HCT116 (cell line): Measurements from ENCODE around the gene CKS1B.
"Not testable (repeated sequence)": the region's sequence is repeated elsewhere in the genome, so short reads cannot be mapped to it uniquely, and the experiment has no call there.

Experiments
- EGR1 ChIP-seq: IDR thresholded peaks from 2 replicates; pipeline ENCODE4 v1.6.1; 2012; ENCODE audit warnings: low read depth
- EZH2 ChIP-seq: fragments of 200-600 bp; sonication (generic); IDR thresholded peaks from 2 replicates; pipeline ENCODE4 v1.6.1; 2017; ENCODE audit warnings: antibody characterized with exemption, mixed run types
- EZH2phosphoT487 ChIP-seq: fragments of 200-600 bp; IDR thresholded peaks from 2 replicates; pipeline ENCODE4 v1.6.1; 2018; ENCODE audit warnings: antibody characterized with exemption, borderline replicate concordance
- POLR2A ChIP-seq: IDR thresholded peaks from 2 replicates; pipeline ENCODE4 v1.7.0; 2011; ENCODE audit warnings: borderline replicate concordance; ENCODE audit not compliant: insufficient read depth, insufficient read length; ENCODE audit errors: extremely low read depth
- POLR2AphosphoS5 ChIP-seq: IDR thresholded peaks from 2 replicates; pipeline ENCODE4 v1.6.1; 2011; ENCODE audit warnings: mild to moderate bottlenecking, low read depth, low read length, moderate library complexity
- RAD21 ChIP-seq: IDR thresholded peaks from 2 replicates; pipeline ENCODE4 v1.6.1; 2012; ENCODE audit warnings: low read depth, mild to moderate bottlenecking
- REST ChIP-seq: IDR thresholded peaks from 2 replicates; pipeline ENCODE4 v1.6.1; 2012; ENCODE audit warnings: low read depth
- SP1 ChIP-seq: IDR thresholded peaks from 2 replicates; pipeline ENCODE4 v1.6.1; 2012; ENCODE audit warnings: low read depth
- YY1 ChIP-seq: IDR thresholded peaks from 2 replicates; pipeline ENCODE4 v1.6.1; 2011; ENCODE audit warnings: low read length, low read depth, moderate library complexity, mild to moderate bottlenecking; ENCODE audit not compliant: insufficient replicate concordance; ENCODE audit errors: extremely low read depth
- TF ChIP-seq, protein P1 (sequence below), 3 experiments: fragments of 200-600 bp in 1 of 3; sonication (generic) in 1 of 3; IDR thresholded peaks in 2 of 3; conservative IDR thresholded peaks in 1 of 3; 2 replicates each; pipeline ENCODE4 v1.5.1; 2012 to 2017; ENCODE audit warnings: low read depth in 2 of 3, low read length in 2 of 3, antibody characterized with exemption in 1 of 3, borderline replicate concordance in 1 of 3, control low read depth in 1 of 3, mild to moderate bottlenecking in 1 of 3, mixed read lengths in 1 of 3, mixed run types in 1 of 3, moderate library complexity in 1 of 3; ENCODE audit not compliant: insufficient read depth in 1 of 3
- TF ChIP-seq, protein P2 (sequence below): IDR thresholded peaks from 2 replicates; pipeline ENCODE4 v1.6.1; 2011; ENCODE audit warnings: mild to moderate bottlenecking, low read length, moderate library complexity; ENCODE audit not compliant: insufficient replicate concordance; ENCODE audit errors: extremely low read depth

GRCh38 chr1:154986736-154987135 is 12.3 kb downstream of the CKS1B start:
- TF ChIP-seq, protein P1, sequence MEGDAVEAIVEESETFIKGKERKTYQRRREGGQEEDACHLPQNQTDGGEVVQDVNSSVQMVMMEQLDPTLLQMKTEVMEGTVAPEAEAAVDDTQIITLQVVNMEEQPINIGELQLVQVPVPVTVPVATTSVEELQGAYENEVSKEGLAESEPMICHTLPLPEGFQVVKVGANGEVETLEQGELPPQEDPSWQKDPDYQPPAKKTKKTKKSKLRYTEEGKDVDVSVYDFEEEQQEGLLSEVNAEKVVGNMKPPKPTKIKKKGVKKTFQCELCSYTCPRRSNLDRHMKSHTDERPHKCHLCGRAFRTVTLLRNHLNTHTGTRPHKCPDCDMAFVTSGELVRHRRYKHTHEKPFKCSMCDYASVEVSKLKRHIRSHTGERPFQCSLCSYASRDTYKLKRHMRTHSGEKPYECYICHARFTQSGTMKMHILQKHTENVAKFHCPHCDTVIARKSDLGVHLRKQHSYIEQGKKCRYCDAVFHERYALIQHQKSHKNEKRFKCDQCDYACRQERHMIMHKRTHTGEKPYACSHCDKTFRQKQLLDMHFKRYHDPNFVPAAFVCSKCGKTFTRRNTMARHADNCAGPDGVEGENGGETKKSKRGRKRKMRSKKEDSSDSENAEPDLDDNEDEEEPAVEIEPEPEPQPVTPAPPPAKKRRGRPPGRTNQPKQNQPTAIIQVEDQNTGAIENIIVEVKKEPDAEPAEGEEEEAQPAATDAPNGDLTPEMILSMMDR (IDR thresholded peaks at IDR 0.05 in 2 of 3, conservative IDR thresholded peaks at IDR 0.05 in 1 of 3; ENCODE audit: borderline replicate concordance in 1 of 3, insufficient read depth in 1 of 3, low read depth in 2 of 3, low read length in 2 of 3) = not testable (repeated sequence)
- TF ChIP-seq EZH2phosphoT487, RAD21, EGR1, REST, POLR2A, SP1, YY1, POLR2AphosphoS5, EZH2: not testable (repeated sequence)
- TF ChIP-seq, protein P2, sequence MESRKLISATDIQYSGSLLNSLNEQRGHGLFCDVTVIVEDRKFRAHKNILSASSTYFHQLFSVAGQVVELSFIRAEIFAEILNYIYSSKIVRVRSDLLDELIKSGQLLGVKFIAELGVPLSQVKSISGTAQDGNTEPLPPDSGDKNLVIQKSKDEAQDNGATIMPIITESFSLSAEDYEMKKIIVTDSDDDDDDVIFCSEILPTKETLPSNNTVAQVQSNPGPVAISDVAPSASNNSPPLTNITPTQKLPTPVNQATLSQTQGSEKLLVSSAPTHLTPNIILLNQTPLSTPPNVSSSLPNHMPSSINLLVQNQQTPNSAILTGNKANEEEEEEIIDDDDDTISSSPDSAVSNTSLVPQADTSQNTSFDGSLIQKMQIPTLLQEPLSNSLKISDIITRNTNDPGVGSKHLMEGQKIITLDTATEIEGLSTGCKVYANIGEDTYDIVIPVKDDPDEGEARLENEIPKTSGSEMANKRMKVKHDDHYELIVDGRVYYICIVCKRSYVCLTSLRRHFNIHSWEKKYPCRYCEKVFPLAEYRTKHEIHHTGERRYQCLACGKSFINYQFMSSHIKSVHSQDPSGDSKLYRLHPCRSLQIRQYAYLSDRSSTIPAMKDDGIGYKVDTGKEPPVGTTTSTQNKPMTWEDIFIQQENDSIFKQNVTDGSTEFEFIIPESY = not testable (repeated sequence)
